GM18498 (cell line): ENCODE data around the gene KLF16.
A peak's percentile ranks its signal among the peaks of the same experiment; 100 is the strongest.

Experiments used
- ATAC-seq: cut with Tn5 transposase; IDR thresholded peaks from one replicate; pipeline ENCODE4 v1.9.1; 2021; ENCODE audit warnings: mild to moderate bottlenecking, moderate library complexity; ENCODE audit not compliant: unreplicated experiment

The KLF16 gene

DNA sequence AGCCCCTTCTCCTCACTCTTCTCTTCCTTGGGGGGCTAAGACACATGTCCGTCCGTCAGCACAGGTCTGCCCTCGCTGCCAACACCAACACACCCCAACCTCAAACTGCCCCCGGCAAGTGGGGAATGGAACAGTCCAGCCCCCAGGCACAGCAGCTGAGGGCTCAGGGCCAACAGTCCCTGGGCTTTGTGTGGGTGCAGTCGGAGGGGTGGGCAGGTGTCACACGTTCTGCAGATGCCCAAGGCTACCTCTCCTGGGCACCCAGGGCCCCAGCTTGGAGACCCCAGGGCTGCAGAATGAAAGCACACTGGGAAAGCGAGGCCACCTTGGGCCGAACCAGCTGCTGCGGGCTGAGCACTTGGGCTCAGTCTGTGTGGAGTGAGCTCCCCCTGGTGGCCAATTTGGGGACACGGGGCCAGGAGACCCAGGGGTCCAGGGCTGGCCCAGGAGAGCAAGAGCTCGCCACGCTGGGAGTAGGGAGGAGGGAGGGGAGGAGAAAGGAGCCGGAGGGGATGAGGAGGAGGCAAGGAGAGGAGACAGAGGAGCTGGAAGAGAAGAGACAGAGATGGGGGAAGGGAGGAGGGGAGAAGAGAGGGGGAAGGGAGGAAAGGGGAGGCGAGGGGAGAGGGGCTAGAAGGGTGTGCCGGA is 37.3 kb downstream of the KLF16 start:
- no peak for ATAC-seq

DNA sequence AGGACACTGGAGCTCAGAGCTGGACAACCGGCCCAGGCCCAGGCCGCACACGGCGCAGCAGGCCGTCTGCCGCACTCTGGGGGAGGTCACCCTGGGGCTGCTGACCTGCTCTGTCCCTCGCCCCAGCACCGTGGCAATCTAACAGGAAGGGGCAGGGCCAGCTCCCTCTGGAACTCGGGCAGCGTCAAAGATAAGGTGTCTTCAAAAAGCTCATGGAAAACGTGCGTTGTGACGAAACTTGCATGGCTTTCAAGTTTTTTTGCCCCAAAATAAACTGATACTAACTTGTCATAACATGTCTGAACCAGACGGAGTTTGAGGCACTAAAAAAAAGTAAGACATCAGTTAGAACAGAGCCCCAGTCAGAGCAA is 39.1 kb downstream of the KLF16 start:
- ATAC-seq, result no peak

DNA sequence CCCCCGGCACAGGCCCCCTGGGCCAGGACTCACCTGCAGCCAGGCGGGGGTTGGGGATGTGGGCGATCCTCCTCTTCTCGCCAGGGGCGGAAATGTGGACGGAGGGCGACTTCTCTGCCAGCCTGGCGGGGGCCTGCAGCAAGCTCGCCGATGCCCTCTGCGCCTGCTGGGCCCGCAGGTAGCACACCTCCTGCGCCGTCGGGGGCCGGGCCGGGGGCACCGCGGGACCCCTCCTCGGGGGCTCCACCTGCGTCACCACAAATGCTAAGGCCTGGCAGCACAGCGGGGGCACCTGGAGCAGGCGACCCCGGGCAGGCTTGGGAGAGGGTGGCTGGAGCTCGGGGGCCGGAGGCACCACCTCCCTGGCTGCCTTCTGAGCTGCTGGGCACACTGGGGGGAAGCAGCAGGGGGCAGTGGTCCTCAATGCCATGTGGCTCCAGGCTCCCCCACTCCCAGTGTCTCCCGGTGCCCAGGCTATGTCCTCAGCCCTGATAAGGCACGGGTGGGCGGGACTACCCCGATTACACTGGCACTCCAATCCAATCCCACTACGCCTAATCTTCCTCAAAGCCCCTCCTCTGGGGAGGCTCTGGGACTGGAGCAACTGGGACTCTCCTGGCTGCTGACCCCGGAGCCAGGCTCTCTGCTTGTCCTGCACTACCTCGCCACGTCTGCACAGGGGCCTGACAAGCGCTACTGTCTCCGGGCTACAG is 39.7 kb downstream of the KLF16 start:
- no peak for ATAC-seq

DNA sequence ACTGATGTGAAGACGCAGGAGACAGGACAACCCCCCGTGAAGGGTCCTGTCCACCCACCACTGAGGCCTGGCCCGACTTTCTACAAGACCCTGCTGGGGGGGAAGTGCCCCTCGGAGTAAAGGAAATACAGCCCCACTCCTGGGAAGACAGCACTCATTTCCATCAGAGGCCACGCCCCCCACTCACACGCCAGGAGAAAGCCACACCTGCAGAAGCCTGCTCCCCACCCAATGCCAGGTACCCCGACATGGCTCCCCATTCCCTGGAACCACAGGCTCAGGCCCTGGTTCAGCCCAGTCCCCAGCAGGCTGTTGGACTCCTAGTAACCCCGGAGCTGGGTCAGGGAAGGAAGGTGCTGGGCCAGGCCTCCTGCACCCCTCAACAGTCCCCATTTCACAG is 40.4 kb downstream of the KLF16 start:
- ATAC-seq, result no peak

DNA sequence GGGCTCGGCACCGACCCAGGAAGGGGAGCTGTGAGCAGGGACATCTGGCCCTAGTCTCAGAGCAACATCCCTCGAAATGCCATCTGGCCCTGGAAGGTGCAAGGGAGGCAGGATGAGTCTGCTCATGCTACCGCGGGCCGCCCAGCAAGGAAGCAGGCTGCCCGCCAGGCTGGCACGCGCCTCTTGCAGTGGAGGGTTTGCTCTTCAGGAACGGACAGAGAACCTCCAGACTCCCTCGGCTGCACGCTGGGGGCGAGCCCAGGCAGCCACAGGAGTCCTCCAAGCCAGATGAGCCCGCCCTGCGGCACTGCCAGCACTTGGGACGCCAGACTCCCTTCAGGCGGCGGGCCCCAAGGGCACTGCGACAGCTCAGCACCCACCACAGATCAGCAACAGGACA is 41.2 kb downstream of the KLF16 start:
- no peak for ATAC-seq

DNA sequence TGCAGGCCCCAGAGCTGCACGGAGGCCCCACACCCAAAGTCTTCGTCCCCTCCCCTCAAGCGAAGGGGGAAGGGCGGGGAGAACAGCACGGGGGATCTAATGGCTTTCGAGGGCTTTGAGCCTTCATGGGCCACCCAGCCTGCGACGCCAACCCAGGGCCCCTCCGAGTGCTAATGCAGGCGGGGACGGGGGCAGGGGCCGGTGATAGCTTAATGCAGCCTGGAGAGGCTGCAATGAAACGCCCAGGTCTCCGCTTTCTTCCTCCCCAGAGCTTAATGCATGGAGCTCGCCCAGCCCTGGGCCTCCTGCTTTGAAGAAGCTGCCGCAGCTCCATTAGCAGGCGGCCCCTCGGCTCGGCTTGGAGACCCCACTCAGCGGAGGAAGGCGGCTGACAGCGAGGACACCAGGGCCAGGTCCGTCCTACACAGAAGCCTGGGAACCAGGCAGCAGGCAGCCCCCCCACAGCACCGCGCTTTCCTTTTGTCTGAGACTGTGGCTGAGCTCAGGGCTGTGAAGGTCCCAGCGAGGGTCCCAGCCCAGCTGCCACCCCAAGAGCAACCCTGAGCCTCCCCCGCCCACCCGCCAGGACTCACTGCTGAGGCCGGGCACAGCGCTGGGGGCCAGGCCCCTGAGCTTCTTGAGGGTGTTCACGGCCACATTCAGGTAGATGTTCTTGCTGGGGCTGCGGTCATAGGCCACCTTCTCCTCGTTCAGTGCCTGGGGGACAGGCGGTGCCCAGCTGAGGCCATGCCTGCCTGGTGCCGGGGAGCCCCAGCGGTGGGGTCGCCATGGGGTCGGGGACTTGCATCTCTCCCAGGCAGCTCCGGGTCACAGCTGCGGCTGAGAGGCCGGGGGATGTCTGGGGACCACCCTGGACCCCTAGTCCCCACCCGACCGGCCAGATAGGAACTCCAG is 43.8 kb downstream of the KLF16 start:
- ATAC-seq, result no peak

DNA sequence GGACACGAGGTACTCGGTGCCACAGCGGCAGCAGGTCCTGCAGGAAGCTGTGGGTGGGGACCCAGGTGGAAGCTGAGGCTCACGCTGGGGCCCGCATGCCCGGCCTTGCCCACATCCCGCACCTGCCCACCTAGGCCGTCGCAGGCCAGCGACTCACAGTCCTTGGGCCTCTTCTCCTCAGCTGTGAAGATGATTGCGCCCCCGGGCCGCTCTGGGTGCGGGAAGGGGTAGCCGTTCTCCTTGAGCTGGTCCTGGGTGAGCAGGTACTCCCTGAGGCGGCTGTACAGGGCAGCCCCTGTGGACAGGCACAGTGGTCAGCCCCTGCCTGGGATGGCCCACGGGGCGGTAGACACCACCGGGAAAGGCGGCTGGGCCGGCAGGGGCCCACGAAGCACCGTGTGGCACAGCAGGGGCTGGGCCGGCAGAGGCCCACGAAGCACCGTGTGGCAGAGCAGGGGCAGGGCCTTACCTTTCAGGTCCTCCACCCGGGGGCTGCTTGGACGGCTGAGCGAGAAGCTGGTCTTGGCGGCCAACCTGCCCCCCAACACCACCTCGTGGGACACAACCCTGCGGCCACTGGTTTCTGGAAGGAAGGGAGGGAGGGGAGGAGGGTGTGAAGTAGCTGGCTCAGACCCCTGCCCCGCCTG is 44.7 kb downstream of the KLF16 start:
- no peak for ATAC-seq

DNA sequence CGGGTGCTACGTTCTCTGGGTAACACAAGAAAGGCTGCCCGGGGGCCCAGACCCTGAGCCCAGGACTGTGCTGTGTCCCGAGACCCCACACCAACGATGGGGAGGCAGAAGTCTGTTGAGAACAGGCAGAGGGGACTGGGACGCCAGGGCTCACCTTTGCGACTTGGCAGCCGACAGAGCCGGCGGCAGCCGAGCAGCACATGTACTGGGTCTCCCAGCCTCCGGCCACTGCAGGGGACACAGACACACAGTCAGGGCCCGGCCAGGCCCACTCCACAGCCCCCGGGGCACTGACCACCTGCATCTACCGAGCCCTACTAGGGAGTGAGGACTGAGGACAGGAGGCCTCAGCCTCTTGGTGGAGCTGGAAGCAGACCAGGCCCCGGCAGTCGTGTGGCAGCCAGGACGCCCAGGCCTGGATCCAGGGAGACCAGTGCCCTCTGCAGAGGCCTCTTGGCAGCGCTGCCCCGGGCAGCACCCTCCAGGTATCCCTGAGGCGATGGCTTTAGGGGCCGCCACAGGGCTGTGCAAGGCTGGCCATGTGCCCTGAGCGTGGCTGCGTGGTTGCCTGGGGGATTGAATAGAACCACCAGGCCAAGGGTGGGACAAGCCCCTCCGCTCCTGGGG is 45.7 kb downstream of the KLF16 start:
- no peak for ATAC-seq

DNA sequence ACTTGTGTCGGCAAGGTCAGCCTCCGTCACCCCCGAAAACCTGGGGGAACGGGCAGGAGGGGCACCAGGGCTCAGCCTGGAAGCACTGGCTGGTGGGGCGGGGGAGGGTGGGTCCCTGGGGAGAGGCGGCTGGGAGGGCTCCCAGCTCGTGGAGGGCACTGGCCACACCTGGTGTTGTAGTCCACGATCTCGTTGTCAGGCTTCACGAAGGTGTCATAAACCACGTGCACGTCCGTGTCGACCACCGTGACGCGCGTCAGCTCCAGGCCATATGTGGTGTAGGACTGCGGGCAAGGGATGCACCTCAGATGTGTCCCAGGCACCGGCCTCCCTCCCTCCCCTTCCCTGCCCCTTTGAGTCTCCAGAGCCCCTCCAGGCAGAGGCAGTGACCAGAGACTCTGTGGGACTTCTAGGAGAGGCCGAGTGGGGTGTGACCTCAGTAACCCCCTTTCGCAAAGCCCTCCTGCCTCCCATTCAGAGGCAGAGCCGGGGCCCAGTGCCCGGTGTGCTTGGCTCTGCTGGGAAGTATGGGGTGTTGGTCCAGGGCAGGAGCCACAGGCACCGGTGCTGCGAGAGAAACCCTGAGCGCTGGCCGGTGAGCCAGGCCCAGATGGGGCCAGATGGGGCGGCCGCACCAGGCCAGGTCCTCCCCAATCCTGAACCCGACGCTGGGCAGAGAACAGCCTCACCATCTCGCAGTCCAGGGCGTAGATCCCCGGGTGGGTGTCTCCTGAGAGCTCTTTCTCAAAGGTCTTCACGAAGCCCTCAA is 46.7 kb downstream of the KLF16 start:
- no peak for ATAC-seq

DNA sequence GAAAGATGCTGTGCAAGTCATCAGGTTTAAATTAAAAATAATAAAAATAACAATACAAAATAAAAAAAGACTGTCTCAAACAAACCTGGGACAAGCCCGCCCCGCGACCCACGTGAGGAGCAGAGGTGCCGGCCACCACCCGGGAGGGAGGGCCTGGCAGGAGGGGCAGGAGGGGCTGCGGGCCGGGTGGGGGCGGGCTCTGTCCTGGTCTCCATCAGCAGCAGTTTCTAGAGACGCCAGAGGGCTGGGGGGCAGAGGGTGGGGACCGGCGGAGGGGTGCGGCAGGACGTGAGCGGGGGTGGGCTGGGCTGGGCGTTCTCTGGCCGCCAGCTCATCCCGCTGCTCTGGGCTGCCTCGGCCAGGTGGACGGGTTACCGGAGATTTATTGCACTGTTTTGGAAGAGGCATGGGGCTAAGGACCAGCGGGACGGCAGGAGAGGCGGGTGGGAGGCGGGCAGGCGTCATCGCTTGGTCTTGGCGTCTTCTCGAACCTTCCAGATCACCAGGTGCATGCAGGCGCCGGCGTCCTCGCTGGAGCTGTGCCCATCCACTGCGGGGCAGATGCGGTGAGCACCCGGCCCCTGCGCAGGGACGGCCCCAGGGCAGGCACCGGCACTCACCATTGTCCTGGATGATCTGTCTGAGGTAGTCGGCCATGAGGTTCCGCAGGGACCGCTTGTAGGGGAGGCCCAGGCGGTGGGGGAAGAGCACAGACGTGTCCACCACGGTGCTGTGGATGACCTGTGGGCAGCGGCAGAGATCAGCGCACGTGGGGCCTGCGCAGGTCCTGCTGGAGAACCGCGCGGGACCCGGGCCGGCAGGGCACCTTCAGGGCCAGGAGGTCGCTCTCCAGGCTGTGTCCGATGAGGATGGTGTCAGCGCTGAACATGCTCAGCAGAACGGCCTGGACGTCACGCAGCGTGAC is 47.5 kb downstream of the KLF16 start:
- no peak for ATAC-seq

DNA sequence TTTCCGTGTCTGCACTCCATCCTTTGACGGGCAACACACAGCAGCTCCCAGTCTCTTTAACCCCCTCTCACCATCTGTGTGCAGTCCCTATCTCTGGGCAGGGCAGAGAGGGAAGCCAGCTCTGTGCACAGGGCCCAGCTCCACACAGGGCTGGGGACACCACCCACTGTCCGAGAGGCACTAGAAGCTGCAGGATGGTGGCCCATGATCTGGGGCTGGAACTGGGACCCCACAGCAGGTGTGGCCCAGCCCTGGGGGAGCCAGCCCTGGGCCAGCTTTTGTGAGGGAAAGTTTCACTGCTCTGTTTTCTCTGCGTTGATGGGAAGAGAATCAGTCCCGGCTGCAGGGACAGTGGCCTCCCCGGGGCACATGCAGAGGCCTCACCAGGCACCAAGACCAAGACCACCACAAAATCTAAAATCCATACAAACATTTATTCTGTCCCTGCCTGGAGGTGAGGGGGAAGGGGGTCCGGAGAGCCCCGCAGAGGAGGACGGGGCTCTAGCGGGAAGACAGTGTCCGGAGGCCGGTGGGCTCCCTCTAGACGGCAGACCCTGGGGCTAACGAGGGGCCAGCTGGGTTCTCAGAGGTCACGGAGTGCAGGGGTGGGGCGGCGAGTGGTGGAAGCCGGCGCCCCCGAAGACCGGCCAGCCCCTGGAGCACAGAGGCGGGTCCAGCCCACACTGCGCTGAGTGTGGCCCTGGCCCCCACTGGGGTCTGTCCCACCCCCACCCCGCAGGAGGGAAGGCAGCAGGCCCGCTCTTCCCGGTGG is 48.4 kb downstream of the KLF16 start:
- no peak for ATAC-seq

DNA sequence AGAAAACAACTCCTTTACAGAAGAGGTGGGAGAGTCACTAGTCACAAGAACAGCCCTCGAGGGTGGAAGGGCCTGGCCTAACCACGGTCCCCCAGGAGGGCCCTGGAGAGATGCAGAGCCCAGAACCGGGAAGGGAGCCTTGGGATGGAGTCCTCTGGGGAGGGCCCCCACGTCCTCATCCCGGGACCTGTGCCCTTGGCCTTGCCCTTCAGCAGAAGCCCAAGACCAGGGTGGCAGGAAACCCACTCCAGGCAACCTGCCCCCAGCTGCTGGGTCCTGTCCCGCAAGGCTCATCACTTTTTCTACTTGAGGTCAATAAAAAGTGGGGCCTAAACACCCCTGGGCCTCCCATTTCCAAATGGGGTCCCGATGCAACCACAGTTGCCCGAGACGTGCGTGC is 49.0 kb downstream of the KLF16 start:
- ATAC-seq, result no peak

DNA sequence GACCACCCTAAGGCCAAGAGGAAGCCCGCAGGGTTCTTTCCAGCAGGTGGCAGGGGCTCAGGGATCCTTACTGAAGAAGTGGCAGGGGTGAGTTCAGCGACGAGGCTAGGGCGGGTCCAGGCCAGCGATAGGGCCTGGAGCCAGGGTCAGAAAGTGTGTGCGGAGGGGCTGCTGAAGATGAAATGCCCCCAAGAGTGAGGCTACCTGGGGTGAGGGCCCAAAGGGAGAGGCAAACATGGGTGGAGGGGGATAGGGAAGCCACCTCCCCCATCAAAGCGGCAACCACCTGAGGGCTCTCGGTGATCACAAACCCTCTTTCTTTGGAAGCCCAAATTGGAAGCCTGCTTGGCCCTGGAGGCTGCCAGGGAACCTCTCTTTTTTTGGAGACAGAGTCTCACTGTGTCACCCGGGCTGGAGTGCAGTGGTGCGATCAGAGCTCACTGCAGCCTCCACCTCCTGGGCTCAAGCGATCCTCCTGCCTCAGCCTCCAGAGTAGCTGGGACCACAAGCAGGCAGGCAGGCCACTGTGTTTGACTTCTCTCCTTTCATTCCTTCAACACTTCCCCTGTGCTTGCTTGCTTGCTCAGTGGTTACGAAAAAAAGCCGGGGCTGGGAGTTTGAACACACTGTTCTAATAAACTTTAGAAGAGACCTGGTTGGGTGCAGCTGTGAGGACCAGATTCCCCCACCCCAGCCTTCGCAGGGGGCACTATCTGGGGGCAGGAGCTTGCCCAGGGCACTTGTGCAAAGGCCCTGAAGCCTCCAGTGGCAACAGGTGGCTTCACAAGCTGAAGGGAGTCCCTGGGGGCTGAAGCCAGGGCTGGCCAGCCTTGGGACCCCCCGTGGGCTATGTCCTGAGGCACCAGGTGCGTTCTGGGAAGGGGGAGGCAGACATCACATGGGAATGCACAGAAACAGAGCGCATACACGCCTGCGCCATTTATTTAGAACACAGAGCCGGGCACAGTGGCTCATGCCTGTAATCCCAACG is 49.9 kb downstream of the KLF16 start:
- ATAC-seq, result no peak

DNA sequence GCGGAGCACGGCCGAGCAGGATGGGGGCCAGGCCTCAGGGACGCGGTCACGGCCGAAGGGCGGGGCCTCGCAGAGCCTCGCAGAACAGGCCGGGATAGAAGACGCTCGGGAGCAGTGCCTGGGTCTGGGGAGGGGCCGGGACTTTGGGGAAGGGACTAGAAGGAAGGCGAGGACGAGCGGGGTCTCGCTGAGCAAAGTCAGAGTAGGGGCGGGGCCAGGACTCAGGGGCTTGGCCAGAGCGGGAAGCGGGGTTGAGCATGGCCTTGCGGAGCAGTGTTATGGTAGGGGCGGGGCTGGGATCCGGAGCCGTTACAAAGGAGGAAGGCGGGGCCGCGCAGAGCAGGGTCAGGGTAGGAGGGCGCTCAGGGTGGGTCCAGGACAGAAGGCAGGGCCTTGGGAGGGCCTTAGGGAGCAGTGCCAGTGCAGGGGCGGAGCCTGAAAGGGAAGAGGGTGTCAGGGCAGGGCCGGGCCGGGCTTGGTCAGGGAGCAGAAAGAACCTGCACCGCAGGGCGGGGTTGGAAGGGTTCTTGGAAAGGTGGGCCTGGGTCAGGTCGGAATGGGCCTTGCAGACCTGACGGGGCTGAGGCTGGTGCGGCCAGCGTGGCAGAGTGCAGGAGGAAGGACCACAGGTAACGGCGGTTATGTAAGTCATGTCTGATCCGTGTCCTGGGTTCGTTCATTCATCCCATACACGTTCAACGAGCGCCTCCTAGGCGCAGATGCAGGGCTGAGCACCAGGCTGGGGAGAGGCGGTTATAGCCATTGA is 50.8 kb downstream of the KLF16 start:
- peak; percentile 82 for ATAC-seq

DNA sequence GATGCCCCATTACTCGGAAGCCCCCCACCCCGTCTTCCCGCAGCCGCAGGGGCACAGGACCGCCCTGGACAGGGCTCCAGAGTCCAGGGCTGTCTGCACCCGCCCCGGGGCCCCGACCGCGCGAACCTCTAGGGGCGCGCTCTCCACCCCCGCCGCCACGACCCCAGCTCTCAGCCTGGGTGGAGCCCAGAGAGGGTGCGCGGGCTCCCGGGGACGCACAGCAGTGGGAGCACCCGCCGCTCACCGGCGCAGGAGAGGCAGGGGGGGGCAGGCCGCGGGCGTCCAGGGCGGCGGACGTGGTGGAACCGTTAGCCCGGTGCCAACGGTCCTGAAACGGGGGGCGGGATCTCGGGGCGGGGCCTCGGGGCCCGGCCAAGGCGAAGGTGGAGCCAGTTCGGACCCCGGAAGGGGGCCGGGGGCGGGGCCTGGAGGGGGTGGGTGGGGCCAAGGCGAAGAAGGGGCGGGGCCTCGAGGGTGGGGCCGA is 51.4 kb downstream of the KLF16 start, which contains the start of gene ATP8B3:
TSS of gene ATP8B3 (minus strand) at position 335 of the 484 bp plus-strand sequence. CDS start 540 bp downstream, outside the sequence.
- ATAC-seq, result no peak

DNA sequence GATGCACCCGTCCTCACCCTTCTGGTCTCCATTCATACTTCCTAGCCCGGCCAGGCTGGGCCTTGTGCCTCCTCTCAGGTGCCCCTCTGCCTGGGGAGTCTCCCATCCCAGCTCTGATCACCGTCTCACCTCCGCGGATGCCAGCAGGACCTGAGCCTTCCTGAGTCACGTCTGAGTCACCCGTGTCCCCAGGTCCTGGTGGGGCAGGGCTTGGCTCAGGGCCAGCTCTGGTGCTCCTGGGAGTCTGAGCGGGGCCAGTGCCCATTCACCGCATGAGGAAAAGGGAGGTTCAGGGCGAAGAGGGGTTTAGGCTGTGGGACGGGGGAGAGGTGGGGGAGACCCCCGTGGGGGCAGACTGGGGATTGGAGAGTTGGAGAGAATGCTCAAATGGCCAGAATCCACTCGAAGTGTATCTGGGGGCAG is 51.9 kb downstream of the KLF16 start:
- ATAC-seq, result no peak
